ENCODE data around the gene CLASP2.

DNA sequence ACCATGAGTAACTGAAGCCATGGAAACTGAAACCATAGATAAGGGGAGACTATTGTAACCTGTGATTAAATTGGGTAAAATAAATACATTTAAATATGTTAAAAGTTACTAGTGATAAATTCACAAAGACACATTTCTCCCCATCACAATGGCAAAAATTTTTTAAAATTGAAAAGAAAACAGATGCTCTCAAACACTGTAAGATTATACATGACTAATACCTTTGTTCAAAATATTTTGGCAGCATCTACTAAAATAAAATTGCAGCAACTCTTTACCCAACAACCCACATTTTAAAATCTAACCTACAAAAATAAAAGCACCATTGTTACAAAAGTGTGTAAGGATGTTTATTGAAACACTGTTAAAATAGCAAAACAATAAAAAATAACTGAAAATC is 93.3 kb downstream of the CLASP2 start:
- TF ChIP-seq, protein P1, sequence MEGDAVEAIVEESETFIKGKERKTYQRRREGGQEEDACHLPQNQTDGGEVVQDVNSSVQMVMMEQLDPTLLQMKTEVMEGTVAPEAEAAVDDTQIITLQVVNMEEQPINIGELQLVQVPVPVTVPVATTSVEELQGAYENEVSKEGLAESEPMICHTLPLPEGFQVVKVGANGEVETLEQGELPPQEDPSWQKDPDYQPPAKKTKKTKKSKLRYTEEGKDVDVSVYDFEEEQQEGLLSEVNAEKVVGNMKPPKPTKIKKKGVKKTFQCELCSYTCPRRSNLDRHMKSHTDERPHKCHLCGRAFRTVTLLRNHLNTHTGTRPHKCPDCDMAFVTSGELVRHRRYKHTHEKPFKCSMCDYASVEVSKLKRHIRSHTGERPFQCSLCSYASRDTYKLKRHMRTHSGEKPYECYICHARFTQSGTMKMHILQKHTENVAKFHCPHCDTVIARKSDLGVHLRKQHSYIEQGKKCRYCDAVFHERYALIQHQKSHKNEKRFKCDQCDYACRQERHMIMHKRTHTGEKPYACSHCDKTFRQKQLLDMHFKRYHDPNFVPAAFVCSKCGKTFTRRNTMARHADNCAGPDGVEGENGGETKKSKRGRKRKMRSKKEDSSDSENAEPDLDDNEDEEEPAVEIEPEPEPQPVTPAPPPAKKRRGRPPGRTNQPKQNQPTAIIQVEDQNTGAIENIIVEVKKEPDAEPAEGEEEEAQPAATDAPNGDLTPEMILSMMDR (IDR thresholded peaks at IDR 0.05; ENCODE audit: insufficient read depth, low read length, poor library complexity, severe bottlenecking), result no peak
- no peak for TF ChIP-seq EZH2phosphoT487 (conservative IDR thresholded peaks at IDR 0.05; ENCODE audit: low read length)

All from SU-DHL-6 (cell line).